ENCODE measurements around the gene TRIM54.
A peak's percentile ranks its signal among the peaks of the same experiment; 100 is the strongest.
"Not testable (repeated sequence)": the region's sequence is repeated elsewhere in the genome, so short reads cannot be mapped to it uniquely, and the experiment has no call there.

Gene TRIM54

DNA sequence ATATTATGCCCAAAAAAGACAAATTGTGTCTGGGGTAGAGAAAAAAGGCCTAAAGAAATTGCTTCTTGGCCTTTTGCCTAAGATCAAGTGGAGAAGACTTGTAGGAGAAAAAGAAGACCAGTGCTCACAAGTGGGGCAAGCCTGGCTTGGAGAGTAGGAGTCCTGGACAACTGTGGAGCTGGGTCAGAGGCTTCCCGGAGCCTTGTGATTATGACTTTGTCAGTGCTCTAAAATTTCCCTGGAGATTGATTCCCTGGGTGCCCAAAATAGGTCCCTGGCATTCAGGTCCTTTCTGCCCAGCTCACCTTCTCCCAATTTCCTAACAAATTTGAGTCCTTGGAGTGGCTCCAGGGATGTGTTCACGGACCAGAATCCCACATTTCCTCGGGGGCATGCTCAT is 787 bp upstream of the TRIM54 start:
- DNase-seq (ENCODE audit: low read depth in 1 of 2, low spot score in 1 of 2): no peak

DNA sequence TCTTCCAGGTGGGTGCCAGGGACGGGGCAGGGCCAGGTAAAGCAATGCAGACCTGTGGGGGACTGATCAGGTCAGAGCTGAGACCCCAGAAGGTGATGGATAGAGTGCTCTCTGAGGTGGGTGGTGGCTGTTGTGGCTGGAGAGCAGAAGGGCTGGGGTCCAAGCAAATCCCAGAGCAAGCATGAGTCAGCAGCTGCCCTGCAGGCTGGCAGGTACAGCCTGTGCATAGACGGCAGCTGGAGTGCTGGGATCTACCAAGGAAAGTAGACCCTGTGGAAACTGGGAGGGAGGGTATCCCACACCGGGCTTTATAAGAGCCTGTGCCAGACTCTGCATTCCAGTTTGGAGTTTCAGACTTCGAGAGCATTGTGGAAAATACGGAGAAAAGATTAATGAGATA is 663 bp downstream of the TRIM54 start:
- DNase-seq (ENCODE audit: low read depth in 1 of 2, low spot score in 1 of 2): no peak

DNA sequence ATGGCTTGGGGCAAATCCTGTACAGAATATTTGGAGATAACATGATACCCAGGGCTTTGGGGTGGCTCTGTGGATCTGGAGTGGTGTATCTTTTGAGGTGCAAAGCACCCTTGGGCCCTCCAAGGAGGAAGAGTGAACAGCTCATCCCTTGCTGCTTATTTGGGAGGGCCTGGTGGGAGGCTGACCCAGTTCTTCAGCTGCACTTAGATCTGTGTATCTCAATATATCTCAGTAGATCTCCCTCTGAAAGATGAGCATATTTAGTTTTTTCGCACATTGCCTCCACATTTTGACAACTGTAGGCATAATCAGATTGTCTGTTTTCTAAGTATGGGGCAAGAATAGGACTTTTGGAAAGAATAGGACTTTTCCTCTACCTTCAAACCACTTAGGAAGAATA is 2.8 kb downstream of the TRIM54 start:
- no peak for DNase-seq (ENCODE audit: low read depth in 1 of 2, low spot score in 1 of 2)

DNA sequence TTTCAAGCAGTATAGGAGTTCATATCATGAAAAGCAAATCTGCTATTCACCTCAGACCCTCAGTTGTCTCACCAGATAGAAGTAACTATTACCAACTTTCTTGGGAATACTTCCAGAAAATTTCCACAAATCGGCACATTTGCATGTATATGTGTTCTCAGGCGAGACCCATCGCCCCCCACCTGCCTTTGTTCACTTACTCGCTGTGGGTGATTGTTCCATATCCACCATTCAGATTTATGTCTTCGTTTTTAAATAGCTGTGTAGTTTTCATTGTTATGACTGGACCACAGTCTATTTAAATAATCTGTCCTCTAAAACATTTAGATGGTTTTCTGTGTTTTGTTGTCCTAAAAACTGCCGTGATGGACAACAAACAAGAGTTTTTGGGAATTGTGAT is 3.3 kb downstream of the TRIM54 start:
- DNase-seq (ENCODE audit: low read depth in 1 of 2, low spot score in 1 of 2): no peak

DNA sequence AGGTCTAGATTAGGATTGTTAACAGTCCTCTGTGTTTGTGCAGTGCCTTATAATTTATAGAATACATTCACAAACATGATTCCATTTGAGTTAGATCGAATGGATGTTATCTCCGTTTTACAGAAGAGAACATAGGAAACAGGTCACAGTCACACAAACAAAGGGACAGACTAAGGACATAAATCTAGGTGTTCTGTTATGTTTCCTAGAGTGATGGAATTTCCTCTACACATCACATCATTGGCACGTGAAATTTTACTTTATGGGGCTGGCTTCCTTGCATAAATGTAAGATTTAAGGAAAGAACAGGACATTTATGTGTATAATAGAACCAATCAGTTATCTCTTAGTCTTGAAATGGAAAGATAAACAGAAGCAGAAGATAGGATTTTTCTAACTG is 6.4 kb downstream of the TRIM54 start:
- DNase-seq (ENCODE audit: low read depth in 1 of 2, low spot score in 1 of 2): no peak

DNA sequence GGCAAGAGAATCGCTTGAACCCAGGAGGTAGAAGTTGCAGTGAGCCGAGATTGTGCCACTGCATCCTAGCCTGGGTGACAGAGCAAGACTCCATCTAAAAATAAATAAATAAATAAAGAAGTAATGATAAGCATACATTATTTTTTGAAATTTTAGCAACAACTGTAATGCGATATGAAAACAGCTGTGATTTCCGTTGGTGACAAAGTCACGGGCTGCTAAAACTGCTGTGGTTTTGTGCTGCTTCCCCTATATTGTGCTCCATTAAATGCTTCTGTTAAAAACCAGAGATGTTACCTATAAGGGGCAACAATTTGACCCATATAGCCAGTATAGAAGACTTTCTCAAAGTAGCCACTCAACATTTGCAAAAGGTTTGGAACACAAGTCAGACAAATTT is 8.3 kb downstream of the TRIM54 start:
- no peak for DNase-seq (ENCODE audit: low read depth in 1 of 2, low spot score in 1 of 2)

DNA sequence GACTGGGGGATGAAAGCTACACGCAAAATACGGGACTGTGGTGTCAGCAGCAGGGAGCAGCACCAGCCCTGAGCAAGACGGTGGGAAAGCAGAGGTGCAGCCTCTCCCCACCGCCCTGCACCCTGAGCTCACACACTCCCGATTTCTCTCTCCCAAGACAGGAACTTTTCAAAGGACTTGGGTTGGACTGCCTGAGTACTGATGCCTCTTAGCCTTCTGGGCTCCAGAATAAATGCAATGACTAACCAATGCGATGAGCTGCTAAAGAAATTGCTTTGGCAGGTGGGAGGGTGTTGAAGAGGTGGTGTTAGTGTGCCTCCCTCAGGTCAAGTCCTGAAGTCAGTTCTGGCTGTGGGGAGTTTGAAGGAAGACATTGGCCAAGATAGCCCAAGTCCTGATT is 9.6 kb downstream of the TRIM54 start:
- DNase-seq (ENCODE audit: low read depth in 1 of 2, low spot score in 1 of 2): no peak

DNA sequence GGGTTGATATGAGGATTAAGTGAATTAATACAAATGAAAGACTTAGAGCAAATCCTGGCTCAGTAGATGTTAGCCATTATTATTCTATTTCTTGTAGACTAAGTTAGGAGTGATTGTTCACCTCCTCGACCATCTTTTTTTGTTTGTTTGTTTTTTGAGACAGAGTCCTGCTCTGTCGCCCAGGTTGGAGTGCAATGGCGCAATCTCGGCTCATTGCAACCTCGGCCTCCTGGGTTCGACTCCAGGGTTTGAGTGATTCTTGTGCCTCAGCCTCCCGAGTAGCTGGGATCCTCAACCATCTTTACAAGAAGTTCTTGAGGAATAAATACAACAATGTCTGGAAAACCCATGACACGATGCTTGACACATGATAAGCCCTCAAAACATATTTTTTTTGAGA is 12.7 kb downstream of the TRIM54 start:
- no peak for DNase-seq (ENCODE audit: low read depth in 1 of 2, low spot score in 1 of 2)

DNA sequence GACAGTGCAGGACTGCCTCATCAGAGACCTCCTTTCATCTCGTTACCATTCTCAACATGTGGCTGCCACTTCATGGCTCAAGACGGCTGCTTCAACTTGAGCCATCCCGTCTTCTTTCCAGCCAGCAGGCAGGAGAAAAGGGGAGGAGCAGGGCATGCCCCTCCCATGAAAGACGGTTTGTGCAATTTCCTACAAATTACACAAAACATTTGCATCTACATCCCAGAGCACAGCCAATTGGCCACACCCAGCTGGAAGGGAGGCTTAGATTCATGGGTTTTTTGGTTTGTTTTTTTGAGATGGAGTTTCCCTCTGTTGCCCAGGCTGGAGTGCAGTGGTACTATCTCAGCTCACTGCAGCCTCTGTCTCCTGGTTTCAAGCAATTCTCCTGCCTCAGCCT is 14.3 kb downstream of the TRIM54 start:
- no peak for DNase-seq (ENCODE audit: low read depth in 1 of 2, low spot score in 1 of 2)

DNA sequence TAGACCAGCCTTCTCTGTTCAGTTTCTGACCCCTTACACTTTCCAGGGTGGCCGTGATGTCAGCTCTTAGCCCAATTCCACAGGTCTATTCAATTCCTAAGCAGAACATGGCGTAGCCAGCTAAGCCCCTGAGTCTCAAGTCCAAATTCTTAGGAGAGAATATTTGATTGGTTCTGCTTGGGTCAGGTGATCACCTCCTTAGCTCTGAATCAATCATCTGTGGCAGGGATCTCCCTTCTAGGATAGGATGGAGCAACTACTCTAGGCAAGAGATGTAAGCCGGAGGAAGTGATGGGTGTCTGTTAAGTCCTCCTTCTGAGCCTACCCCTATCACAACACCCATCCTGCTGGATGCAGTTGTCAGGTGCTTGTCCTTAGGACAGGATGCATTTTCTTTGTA is 15.0 kb downstream of the TRIM54 start:
- DNase-seq (ENCODE audit: low read depth in 1 of 2, low spot score in 1 of 2): no peak

DNA sequence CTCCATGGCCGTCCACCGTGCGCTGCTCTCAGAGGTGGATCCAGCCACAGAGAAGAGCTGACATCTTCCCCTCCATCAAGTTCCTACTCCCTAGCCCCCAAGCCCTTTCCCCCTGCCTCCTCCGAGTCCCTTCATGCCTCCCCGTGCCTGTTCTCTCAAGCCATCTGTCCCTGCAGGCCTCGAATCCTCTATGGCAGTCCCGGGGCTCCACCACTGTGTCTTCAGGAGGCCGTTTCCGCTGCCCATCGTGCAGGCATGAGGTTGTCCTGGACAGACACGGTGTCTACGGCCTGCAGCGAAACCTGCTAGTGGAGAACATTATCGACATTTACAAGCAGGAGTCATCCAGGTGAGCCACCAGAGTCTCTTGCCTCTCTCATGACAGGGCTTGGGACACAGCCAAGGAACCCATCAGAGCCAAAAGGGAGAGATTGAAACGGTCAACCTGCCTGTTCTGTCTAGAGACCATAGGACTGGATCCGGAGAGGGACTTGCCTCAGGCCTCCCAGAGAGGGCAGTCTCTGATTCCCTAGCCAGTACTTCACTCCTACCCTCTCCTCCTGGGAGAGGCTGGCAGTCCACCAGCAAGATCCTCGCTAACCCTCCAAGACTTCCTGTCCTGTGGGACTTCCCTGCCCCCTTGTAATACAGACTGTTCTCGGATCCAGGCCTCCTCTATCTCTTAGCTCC is 16.3 kb downstream of the TRIM54 start:
- no peak for DNase-seq (ENCODE audit: low read depth in 1 of 2, low spot score in 1 of 2)

DNA sequence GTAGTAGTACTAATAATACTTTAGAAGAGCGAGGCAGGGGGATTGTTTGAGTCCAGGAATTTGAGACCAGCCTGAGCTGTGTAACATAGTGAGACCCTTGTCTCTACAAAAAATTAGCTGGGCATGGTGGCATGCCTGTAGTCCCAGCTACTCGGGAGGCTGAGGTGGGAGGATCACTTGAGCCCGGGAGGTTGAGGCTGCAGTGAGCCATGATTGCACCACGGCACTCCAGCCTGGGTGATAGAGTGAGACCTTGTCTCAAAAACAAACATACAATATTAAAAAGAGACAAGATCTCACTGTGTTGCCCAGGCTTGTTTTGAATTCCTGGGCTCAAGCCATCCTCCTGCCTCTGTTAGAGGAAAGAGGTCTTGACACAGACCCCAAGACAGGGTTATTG is 18.4 kb downstream of the TRIM54 start:
- not testable (repeated sequence) for DNase-seq (ENCODE audit: low read depth in 1 of 2, low spot score in 1 of 2)

DNA sequence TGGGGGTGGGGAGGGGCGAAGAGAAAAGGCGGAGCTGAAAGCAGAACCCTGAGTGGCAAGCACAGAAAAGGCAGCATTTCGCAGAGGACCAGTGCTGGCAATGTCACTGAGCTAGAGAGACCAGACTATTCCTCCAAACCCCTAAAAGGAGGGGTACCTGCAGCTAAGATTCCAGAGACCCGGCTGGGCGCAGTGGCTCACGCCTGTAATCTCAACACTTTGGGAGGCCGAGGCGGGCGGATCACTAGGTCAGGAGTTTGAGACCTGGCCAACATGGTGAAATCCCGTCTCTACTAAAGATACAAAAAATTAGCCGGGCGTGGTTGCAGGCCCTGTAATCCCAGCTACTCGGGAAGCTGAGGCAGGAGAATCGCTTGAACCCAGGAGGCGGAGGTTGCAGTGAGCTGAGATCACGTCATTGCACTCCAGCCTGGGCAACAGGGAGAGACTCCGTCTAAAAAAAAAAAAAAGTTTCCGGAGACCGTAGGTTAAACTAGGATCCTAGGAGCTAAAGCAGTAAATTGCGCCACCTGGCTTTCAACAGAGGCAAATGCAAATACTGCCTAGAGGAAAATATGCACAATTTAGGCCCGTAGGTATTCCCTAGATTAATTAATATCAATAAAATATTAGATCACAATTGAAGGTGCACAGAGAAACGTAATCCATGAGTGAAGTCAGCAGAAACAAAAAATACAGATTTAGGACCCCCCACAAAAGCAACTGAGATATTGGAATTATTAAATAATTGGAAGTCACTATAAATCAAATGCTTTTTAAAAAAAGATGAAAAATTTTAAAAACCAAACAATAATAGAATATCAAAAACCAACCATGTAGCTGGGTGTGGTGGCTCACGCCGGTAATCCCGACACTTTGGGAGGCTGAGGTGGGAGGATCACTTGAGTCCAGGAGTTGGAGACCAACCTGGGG is 21.1 kb downstream of the TRIM54 start:
- peak in 1 of 2 donors; percentile 44 for DNase-seq (ENCODE audit: low read depth in 1 of 2, low spot score in 1 of 2)

DNA sequence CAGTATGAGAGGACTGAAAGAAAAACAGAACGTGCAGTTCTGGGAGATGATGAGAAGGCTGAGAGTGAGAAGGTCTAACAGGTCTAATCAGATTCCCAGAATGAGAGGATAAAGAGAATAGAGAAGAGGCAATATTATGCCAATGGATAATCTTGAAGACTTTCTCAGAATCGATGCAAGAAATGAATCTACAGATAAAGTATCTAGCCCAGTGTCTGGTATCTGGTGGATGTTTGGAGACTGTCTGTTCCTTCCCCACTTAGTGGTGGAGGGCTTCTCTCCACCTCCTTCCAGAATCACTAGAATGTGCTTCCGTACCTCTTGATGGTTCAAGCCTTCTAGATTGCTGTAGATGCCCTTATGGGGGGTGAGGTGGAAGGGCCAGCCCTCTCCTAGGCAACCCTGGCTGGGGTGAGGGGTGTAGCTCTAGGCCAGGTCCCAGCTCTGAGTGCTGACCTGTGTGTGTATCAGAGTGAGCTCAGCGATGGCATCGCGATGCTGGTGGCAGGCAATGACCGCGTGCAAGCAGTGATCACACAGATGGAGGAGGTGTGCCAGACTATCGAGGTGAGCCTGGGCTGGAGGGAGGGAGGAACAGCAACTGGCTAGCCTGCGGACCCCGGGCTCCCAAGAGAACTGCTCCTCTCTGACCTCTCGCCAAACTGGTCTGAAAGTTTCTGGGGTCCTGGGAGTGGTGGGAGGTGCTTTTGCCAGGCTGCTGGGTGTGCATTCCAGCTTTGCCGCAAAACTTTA is 22.4 kb downstream of the TRIM54 start:
- no peak for DNase-seq (ENCODE audit: low read depth in 1 of 2, low spot score in 1 of 2)

DNA sequence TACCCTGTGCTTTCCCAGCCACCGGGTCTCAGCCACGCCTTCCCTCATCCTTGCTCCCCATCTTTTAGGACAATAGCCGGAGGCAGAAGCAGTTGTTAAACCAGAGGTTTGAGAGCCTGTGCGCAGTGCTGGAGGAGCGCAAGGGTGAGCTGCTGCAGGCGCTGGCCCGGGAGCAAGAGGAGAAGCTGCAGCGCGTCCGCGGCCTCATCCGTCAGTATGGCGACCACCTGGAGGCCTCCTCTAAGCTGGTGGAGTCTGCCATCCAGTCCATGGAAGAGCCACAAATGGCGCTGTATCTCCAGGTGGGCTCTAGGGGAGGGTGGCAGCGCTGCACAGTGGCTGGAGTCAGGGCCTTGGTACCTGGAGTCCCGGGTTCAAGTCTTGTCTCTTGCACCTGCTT is 23.3 kb downstream of the TRIM54 start:
- no peak for DNase-seq (ENCODE audit: low read depth in 1 of 2, low spot score in 1 of 2)

DNA sequence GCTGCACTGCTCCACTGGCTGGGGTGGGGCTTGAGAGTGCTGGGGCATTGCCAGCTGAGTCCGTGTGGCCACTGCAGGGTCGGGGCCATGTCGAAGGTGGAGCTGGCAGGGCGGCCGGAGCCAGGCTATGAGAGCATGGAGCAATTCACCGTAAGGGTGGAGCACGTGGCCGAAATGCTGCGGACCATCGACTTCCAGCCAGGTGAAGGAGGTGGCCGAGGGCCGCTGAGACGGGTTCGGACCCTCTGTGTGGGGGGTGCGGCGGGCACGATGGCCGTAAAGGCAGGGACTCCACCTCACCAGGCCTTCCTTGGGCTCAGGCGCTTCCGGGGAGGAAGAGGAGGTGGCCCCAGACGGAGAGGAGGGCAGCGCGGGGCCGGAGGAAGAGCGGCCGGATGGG is 23.9 kb downstream of the TRIM54 start:
- DNase-seq (ENCODE audit: low read depth in 1 of 2, low spot score in 1 of 2): no peak

DNA sequence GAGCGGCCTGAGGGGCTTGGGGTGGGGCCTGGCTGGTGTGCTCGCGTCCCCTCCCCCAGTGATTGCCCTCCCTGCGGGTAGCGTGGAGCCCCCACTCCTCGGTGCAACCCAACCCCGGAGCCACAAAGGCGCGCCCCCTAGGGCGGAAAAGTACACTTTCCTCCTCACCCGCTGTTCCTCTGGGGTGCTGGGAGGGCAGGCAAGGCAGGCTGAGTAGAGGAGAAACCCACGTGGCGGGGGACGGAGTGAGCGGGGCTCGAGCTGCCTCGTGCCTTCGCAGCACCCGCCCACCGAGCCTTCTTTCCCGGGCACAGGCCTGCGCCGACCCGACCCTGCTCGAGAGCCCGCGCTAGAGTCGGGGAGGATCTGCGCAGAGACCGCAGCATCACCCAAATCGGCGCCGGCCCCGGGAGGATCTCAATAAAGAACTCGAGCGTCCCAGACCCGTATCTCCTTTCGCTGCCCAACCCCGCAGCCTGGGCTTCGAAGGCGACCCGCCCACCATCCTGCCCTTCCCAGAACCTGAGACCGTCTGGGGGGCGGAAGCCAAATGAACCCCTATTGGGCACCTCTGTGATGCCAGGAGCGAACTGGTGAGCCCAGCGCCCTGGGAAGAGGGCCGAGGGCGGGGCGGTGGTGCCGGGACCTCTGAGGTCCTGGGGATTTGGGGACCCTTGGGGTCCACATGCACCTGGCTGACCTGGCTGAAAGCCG is 24.5 kb downstream of the TRIM54 start:
- DNase-seq (ENCODE audit: low read depth in 1 of 2, low spot score in 1 of 2): no peak

DNA sequence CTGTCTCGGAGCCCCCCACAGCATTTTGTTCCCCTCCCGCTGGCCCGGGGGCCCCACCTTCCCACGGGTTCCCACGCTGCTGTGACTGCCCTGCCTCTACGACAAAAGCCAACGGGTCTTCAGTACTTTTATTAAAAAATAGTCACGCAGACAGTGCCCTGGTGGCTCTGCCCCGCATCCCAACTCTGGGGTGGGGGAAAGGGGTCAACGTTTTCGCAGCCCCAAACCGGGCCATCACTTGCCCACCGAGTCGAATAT is 25.0 kb downstream of the TRIM54 start:
- DNase-seq (ENCODE audit: low read depth in 1 of 2, low spot score in 1 of 2): no peak

DNA sequence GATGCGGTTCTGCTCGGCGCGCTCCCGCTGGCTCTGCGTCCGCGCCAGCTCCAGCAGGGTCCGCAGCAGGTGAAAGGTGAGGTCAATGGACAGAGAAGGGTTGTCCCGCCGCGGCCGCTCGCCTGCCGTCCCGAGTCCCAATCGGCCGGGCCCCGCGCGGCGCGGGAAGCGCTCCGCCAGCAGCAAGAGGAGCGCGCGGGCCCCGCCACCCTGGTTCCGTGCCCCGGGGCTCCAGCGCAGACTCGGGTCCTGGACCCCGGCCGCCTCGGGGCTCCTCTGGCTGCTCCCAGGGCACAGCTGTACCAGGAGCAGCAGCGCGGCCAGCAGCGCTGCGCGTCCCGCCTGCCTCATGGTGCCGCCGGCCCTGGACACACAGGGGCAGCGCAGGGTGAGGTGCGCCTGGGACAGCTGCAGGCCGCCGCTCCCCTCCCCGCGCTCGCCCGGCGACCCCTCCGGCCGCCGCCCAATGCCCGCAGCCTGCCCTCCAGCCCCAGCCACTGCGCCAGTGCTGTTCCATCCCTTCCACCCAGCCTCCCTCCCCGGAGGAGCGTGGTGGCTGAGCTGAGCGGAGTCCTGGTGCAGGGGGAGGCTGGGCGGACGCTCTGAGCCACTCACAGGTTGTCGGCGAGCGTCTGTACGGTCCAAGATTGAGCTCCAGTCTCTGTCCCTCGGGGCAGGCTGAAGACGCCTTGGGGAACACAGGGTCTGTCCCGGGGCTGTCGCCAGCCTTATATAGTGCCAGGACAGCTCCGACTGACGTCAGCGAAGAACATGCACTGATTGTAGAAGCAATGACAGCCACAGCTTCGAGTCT is 25.5 kb downstream of the TRIM54 start:
- no peak for DNase-seq (ENCODE audit: low read depth in 1 of 2, low spot score in 1 of 2)

DNA sequence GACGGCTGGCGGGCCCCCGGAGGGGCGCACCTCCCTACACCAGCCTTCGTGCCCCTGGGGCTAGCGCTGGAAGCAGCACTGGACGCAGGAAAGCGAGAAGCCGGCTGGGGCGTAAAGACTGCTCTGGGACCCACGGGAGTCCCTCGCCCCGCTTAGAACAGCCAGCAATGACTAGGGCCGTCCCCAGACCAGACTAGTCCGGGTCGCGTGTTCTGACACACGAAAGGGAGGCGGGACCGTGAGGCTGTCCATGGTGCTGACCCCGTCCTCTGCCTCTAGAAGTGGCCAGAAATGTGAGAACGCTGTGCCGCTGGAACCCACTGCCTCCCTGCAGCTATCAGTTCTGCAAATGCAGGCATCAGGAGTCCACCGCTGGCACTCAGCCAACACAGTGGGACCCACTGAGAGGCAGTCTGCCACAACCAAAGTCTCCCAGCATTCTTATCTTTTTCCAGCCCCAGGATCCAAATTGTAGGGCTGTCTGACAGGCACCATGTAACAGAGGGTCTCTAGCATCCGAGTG is 26.2 kb downstream of the TRIM54 start, which contains the start of gene UCN:
UCN (minus strand) TSS at position 87 of the 523 bp plus-strand sequence. CDS start 550 bp downstream, outside the sequence.
- DNase-seq (ENCODE audit: low read depth in 1 of 2, low spot score in 1 of 2): no peak

All from activated CD4-positive, alpha-beta T cell treated with anti-CD3 and anti-CD28 coated beads, Interleukin-2, amount 50 U/mL, for 24 hours (primary cell).